ENCODE data around the gene OAS2.
A peak's percentile ranks its signal among the peaks of the same experiment; 100 is the strongest.

The OAS2 gene, protein sequence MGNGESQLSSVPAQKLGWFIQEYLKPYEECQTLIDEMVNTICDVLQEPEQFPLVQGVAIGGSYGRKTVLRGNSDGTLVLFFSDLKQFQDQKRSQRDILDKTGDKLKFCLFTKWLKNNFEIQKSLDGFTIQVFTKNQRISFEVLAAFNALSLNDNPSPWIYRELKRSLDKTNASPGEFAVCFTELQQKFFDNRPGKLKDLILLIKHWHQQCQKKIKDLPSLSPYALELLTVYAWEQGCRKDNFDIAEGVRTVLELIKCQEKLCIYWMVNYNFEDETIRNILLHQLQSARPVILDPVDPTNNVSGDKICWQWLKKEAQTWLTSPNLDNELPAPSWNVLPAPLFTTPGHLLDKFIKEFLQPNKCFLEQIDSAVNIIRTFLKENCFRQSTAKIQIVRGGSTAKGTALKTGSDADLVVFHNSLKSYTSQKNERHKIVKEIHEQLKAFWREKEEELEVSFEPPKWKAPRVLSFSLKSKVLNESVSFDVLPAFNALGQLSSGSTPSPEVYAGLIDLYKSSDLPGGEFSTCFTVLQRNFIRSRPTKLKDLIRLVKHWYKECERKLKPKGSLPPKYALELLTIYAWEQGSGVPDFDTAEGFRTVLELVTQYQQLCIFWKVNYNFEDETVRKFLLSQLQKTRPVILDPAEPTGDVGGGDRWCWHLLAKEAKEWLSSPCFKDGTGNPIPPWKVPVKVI
- 46.8 to 130 (median 117) reads per million in 4 donors for total RNA-seq

DNA sequence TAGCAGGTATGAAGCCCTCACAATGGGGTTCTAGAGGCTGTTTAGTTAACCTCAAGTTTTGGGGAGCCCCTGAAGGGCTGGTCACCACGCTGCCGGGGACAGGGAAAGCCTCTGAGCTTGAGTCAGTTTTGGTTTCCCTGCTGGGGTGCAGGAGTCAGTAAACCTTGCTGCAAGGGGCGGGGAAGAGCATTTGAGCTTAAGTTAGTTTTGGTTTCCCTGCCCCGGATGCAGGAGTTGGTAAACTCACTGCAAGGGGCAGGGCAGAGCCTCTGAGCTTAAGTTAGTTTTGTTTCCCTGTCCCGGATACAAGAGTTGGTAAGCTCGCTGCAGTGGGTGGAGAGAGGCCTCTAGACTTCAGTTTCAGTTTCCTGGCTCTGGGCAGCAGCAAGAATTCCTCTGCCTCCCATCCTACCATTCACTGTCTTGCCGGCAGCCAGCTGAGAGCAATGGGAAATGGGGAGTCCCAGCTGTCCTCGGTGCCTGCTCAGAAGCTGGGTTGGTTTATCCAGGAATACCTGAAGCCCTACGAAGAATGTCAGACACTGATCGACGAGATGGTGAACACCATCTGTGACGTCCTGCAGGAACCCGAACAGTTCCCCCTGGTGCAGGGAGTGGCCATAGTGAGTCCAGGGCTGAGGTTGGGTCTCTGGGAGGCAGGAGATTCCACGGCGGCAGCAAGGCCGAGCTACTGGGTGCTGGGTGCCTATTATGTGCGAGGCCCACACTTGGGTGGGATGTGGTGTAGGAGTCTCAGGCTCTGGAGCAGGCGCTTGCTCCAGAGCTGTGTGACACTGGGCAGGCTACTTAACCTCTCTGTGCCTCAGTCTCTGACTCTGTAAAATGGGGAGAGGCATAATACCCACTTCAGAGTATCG is at the start of gene OAS2:
Gene OAS2, plus strand, starts transcription at position 357 of the 878 bp plus-strand sequence. Its CDS starts 90 bp downstream, at position 447.
- peak; percentile 51 to 97 (median 66) for DNase-seq

DNA sequence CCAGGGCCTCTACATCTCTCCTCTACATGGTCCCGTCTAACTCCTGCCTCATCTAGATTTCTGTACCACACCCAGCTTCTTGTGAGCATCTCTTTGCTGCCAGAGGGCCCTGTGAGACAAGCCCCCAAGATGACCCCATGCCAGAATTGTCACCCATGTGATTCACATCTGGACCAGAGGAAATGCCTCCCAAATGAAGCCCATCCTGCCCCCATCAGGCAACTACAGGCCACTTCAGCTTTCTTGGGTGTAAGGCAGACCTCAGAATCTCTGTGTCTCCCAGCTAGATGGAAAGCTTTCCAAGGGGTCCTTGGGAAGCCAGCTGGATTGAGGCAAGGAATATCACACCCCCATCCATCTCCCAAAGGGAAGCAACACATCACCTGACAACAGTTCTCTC is 49.3 kb upstream of the OAS2 start:
- DNase-seq: no peak

DNA sequence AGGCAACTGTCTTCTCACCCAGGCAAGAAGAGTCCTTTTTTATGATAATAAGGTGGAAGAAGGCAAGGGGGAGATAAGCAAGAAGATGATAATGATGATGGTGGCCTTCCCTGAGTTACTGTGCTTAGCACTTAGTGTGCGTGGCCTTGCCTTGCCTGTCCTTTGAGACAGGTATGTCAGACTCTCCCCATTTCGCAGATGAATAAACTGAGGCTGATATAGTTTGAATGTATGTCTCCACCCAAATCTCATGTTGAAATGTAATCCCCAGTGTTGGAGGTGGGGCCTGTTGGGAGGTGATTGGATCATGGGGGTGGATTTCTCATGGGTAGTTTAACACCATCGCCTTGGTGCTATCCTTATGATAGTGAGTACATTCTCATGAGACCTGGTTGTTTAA is 48.6 kb upstream of the OAS2 start:
- no peak for DNase-seq

DNA sequence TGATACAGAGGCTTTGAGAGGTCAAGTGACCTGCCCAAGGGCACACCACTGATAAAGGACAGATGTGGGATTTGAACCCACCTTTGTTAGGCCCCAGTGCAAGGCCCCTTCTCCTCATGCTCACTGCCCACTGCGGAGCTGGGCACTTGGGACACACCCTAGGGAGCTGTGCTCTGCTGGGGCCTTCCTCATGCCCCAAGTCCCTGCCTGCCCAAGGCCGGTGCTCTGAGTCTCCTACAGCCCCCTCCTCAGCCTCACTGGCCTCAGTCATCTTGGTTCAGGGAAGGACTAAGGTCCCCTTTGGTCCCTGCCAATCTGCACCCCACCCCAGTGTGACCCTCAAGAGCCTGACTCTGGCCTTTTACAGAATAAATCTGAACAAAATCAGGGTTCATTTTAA is 48.0 kb upstream of the OAS2 start:
- DNase-seq: no peak

DNA sequence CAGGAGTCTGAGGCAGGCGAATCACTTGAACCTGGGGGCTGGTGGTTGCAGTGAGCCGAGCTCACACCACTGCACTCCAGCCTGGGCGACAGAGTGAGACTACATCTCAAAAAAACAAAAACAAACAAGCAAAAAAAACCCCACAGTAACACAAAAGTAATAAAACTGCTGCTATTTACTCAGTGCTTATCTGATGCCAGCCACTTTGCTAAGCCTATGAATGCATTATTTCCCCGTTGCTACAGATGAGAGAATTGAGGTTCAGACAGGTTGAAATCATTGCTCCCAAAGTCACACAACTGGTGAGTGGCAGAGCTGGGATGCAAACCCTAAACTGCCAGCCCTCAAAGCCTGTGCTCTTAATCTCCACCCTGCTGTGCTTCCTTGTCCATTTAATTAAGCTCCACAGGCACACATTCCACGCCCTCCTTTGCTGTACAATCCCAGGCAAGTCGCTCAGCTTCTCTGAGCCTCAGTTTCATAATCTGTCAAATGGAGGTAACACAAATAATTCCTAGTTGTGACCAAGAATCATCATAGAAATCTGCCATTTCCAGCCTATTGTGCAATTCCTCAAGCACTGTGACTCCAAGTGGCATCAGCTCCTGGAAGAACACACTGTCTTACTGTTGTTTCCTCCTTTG is 45.7 kb upstream of the OAS2 start:
- no peak for DNase-seq

DNA sequence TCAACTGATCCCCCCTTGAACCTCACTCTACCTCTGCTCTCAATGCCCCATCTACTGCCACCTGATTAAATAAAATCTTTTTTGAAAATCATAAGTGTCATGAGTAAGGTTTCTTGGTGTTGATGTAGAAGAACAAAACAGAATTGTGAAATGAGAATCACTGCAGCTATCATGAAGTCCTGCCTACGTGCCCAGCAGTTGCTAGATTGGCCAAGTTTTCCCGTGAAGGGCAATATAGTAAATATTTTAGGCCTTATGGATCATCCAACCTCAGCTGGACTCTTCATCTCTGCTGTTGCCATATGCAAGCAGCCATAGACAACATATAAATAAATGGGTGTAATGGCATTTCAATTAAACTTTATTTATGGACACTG is 45.2 kb upstream of the OAS2 start:
- no peak for DNase-seq

DNA sequence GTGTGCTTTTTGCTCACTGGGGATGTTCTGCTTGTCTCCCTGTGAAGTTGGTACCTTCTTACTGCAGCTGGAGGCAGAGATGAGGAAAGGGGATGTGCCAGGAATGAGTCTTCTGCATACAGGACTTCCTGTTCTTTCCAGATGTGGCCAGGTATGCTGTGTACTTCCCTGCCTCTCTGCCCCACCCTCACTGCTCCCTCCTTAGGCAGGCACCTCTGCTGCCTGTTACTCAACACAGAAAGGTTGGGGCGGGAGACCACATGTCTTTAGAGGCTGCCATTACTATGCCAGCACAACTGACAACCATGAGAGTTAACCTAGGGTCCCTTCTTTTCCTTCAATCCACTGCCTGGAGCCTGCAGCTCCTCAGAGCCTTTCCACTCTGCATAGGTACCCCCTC is 42.1 kb upstream of the OAS2 start:
- no peak for DNase-seq

DNA sequence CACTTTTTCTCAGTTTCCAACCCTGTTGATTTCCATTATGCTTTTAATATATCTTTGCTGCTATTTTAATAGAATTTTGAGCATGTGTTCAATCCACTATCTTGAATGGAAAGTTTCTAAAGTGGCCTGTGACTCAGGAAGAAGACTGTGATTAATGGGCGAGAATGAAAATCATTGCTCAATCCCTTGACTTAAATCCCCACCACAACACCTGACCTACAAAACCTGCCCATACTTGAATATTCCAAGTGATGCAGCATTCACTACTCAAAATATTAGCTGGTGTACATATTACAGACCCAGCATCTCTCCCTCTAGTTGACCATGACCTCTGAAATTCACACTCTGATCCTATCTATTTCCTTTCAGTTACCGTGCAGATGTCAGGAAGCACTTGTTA is 41.4 kb upstream of the OAS2 start:
- DNase-seq: no peak

DNA sequence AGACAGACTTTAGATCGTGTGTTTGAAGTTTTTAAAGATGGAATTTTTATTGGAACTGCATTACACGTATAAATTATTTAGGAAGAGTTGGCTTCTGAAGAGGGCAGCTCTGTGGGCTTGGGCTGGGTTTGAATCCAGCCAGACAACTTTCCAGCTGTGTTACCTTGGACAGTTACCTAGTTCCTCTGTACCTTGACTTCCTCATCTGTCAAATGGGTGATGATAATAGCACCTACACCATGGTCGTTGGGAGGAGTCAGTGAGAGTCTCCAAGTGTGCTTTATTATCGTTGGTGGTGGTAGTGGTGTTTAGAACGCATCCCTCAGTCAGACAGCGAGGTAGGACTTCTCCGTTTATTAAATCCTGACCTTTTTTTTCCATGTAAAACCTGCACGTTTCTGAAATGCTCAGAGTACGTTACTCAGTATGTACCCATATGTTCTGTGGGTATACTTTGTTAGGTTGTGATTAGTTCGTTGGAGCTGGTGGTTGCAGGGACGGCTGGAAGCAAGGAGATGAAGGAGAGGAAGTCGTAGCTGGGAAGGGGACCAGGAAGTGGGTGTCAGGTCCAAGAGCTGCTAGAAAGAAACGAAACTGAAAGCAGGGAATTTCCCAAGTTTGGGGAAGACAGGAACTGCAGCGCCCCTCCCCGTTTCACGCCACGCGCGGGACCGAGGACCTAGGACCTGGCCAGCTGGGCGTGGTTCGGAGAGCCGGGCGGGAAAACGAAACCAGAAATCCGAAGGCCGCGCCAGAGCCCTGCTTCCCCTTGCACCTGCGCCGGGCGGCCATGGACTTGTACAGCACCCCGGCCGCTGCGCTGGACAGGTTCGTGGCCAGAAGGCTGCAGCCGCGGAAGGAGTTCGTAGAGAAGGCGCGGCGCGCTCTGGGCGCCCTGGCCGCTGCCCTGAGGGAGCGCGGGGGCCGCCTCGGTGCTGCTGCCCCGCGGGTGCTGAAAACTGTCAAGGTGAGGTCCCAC is 40.3 kb upstream of the OAS2 start, which contains the start of gene OAS3:
Gene OAS3, plus strand, starts transcription at position 734 of the 979 bp plus-strand sequence. Its CDS starts 57 bp downstream, at position 791.
- DNase-seq: peak; percentile 63 to 73 (median 67)

DNA sequence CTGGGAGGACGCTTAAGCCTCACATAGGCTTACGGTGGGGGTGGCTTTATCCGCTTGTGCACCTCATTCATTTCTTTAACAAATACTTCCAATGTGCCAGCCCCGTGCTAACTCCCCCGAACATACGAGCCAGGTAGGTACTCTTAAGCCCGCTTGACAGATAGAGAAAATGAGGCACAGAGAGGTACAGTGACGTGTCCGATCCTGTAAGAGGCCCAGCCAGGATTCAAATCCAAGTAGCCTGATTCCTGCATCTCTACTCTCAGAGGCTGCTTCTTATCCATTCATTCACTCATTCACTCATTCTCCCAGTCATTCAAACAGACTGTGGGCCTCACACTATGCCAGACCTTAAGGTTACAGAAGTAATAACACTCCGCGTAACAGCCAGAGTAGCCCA is 39.6 kb upstream of the OAS2 start:
- no peak for DNase-seq

DNA sequence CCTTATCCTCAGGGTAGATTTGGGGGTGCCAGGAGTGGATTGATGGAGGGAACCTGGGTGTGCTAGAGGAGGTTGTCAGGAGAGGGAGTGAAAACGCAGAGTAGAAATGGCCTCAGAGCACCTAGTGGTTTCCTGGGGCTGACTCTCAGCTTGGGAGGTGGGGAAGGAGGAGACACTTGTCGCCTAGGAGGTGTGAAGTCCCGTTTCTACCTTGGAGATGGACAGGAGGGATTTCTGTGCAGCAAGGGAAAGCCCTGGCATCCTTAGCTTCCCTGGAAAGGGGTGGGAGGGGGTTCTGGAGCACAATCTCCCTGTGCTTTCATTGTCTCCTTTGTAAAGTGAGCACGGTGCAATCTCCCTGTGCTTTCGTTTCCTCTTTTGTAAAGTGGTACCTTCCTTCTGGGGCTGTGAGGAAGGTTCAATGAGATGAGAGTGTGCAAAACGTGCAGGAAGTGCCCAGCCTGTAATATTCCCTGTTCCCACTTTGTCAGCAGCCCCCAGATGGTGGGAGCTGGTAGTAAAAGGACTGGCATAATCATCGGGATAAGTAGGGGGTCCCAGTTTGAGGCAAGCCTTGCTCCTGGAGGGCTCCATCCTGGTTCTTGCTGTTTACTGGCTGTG is 38.4 kb upstream of the OAS2 start:
- peak in 1 of 5 donors; percentile 25 for DNase-seq

DNA sequence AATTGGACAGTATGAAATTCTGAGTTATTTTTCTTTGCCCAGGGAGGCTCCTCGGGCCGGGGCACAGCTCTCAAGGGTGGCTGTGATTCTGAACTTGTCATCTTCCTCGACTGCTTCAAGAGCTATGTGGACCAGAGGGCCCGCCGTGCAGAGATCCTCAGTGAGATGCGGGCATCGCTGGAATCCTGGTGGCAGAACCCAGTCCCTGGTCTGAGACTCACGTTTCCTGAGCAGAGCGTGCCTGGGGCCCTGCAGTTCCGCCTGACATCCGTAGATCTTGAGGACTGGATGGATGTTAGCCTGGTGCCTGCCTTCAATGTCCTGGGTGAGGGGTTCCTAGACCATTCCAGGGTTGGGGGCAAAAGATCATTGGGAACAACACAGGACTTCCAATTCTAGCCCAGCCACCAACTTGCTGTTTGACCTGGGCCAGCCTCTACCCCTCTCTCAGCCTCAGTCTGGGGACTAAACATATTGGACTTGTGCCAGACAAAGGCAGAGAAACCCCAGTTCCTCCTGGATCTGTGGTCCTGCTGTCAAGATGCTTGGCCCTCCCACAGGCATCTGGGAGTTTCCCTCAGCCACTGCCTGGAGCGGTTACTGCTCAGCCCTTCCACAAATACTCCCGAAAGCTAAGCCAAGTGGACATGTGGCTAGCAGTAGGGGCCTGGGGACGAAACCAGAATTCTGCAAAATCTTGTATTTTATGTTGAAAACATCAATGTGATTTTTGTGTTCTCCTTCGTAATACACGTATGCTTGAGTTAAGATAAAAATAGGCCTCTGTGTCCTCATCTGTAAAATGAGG is 36.6 kb upstream of the OAS2 start:
- no peak for DNase-seq

DNA sequence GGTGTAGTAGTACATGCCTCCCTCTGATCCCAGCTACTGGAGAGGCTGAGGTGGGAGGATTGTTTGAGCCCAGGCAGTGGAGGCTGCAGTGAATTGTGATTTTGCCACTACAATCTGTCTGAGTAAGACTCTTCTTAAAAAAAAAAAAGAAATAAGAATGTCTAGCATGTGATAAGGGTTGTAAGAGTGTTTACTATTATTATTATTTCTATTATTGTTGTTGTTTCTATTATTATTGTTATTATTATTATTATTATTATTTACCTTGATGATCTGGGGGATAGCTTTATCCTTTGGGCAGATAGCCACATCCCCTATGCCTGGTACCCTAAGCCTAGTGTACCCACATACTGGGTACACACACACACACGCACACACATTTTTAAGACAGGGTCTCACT is 35.7 kb upstream of the OAS2 start:
- DNase-seq: no peak

DNA sequence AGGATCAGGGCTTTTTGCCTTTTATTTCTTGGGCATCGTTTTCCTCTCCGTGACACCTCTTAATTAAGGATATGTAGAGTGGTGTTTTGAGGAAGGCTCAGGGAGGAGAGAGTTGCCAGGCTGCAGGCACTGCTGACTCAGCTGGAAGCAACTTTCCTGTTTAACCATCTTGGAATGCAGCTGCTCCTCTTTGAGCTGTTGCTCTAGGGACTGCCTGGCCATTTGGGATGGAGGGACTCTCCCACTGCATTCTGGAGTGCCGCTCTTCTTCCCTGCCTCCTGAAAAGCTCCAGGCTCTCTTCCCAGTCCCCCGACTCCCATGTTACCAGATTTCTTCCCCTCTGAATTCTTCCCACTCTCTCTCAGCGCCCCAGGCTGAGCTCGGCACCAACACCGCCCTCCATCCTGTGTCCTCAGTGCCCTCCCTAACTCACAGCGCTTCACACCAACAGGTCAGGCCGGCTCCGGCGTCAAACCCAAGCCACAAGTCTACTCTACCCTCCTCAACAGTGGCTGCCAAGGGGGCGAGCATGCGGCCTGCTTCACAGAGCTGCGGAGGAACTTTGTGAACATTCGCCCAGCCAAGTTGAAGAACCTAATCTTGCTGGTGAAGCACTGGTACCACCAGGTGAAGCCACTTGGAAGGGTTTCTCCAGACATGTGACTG is 34.2 kb upstream of the OAS2 start:
- DNase-seq: no peak

DNA sequence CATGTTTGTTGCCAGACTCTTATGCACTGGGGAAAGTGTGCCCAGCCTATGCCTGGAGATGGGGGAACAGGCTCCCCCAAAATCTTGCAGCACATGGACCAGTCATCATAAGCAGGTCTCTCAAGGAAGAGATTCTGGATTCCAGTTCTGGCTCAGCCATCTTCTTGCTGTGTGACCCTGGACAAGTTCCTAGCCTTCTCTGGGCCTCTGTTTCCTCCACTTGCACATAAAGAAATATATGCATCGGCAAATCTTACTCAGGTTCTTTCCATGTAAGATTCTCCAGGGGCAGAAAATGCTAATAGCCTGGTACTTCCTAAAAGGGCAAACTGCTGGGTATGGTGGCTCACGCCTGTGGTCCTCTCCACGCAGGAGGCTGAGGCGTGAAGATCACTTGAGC is 32.8 kb upstream of the OAS2 start:
- DNase-seq: no peak

DNA sequence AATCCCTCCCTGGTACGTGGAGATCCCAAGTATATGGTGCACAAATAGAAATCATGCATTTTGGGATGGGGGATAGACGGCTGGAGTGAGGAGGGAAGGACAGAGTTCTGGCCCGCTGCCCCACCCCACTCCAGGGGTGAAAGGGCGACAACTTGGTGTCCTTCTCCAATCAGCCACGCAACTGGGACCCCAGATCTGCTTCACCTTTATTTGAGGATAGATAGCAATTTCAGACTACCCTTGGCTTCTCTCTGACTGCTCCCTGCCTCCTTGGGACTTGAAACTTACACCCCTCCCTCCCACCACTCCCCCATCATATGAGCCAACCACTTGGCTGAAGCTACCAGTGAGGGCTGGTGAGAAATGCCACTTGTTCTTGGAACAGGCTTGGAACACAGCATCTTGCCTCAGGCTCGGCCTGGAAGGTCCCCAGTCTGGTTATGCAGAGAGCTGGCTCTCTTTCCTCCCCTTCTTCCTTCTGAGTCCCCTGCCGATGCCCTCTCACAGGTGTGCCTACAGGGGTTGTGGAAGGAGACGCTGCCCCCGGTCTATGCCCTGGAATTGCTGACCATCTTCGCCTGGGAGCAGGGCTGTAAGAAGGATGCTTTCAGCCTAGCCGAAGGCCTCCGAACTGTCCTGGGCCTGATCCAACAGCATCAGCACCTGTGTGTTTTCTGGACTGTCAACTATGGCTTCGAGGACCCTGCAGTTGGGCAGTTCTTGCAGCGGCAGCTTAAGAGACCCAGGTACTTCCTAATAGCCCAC is 31.9 kb upstream of the OAS2 start:
- DNase-seq: no peak

DNA sequence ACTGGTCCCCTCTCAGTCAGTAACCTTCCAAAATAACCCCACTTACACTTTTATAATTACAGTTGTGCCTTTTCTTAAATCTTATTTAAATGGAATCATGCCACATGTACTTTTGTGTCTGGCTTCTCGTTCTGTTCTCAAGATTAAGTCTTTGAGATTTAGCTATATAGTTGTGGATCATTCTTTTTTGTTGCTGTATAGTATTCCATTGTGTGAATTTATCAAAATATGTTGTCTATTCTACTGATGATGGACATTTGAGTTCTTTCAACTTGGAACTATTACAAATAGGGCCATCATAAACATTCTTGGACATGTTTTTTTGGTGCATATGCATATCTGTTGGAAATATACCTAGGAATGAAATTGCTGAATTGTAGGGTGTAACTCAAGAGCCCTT is 31.0 kb upstream of the OAS2 start:
- DNase-seq: no peak

DNA sequence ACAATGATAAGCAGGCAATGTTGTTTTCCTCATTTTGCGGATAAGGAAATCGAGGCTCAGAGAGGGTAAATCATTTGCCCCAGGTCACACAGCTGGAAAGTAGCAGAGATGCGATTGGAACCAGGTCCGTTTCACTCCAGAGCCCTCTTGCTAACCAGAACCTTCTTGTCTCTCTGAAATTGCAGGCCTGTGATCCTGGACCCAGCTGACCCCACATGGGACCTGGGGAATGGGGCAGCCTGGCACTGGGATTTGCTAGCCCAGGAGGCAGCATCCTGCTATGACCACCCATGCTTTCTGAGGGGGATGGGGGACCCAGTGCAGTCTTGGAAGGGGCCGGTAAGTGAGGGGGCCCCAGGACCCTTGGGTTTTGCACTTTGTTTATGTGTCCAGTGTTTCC is 30.6 kb upstream of the OAS2 start:
- no peak for DNase-seq

DNA sequence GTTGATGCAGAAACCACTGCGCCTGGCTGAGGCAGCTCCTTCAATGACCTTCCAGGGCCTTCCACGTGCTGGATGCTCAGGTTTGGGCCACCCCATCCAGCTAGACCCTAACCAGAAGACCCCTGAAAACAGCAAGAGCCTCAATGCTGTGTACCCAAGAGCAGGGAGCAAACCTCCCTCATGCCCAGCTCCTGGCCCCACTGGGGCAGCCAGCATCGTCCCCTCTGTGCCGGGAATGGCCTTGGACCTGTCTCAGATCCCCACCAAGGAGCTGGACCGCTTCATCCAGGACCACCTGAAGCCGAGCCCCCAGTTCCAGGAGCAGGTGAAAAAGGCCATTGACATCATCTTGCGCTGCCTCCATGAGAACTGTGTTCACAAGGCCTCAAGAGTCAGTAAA is 29.5 kb upstream of the OAS2 start:
- DNase-seq: no peak

Measured in T-helper 1 cell (primary cell).